NCI-H2227 (cell line): ENCODE results near the gene RPL27.
"Not testable (repeated sequence)": the region's sequence is repeated elsewhere in the genome, so short reads cannot be mapped to it uniquely, and the experiment has no call there.

Source experiments
- DNase-seq: peaks from one replicate; lab custom pipeline; 2025; ENCODE audit not compliant: unreplicated experiment; lab: John Stamatoyannopoulos, UW

Gene RPL27

GRCh38 chr17:42997984-42998938 is at the start of gene RPL27:
Gene RPL27, plus strand, starts transcription at chr17:42998419. Its CDS starts 332 bp downstream, at chr17:42998751.
- peak; percentile 99 for DNase-seq

GRCh38 chr17:42950044-42950783 is 48.0 kb upstream of the RPL27 start:
- no peak for DNase-seq

- no peak for DNase-seq
These were observed 44.5 kb upstream of the RPL27 start for GRCh38 chr17:42953669-42954068.

DNA sequence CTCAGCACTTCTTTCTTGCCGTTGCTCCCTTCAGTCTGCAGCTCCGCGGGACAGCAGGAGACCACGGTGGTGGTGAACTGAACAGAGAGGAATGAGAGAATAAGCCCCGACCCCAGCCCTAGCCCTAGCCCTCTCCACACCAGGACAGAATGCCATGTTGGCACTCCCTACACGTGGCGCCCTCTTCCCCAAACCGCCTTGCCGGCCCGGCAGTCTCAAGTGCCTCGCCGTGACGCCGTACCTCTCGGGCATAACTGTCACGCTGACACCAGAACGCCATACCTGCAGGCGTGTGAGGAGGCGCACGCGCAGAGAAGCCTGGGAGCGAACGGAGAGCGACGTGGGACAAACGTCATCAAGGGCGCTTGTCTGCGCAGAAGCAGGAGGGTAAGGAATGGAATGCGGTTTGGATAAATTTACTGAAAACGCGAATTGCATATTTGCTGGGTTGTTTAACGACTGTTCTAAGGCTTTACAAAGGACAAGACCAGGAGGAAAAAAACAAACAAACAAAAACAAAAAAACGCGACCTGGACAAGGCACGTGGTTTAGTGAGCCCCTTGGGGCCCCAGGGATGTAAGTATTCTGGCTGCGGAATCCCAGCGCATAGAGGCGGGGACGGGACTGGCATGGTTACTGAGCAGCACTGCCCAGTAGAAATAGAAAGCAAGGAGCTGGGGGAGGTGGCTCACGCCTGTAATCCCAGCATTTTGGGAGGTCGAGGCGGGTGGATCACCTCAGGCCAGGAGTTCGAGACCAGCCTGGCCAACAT is 33.9 kb upstream of the RPL27 start, which contains the start of gene AARSD1:
Gene AARSD1 (minus strand): TSS at position 294 of the 772 bp plus-strand sequence. CDS start 14 bp downstream, at position 280.
- peak; percentile 96 for DNase-seq

DNA sequence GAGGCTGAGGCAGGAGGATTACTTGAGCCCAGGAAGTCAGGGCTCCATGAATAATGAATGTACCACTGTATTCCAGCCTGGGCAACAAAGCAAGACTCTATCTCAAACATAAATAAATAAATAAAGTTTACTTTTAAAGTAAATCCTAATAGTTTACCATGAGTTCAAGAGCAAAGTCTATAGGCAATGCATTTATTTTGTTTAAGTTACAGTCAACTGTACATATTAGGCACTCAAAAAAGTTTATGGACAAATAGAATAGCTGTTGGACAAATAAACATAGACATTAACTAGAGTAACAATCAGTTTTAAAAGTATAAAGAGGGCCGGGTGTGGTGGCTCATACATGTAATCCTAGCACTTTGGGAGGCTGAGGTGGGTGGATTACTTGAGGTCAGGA is 30.3 kb upstream of the RPL27 start:
- no peak for DNase-seq

DNA sequence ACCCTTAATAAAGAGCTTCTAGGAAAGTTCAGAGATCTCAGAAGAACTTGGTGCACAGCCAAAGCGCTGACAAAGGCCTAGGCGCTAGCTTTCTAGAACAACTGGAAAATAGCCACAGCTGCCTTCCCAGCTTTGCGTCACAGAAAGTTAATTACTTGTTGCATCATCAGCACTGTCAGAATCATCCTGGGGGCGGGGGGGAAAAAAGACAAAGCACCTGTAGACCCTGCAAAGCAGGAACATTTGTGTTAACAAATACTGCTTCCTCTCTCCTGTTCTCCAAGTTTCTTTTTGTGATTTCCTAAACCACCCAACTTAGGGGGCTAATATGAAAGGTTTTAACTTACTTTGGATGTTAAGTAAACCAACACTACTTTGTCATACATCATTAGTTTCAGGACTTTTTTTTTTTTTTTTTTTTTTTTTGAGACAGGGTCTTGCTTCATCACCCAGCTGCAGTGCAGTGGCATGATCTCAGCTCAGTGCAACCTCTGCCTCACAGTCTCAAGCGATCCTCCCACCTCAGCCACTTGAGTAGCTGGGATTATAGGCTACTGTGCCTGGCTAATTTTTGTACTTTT is 29.1 kb upstream of the RPL27 start:
- DNase-seq = peak; percentile 9

GRCh38 chr17:42971589-42971988 is 26.6 kb upstream of the RPL27 start:
- DNase-seq = no peak

DNA sequence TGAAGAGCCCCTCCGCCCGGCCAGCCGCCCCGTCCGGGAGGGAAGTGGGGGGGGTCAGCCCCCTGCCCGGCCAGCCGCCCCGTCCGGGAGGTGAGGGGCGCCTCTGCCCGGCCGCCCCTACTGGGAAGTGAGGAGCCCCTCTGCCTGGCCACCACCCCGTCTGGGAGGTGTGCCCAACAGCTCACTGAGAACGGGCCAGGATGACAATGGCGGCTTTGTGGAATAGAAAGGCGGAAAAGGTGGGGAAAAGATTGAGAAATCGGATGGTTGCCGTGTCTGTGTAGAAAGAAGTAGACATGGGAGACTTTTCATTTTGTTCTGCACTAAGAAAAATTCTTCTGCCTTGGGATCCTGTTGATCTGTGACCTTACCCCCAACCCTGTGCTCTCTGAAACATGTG is 24.9 kb upstream of the RPL27 start:
- DNase-seq = not testable (repeated sequence)

GRCh38 chr17:42975265-42975664 is 23.0 kb upstream of the RPL27 start:
- no peak for DNase-seq

DNA sequence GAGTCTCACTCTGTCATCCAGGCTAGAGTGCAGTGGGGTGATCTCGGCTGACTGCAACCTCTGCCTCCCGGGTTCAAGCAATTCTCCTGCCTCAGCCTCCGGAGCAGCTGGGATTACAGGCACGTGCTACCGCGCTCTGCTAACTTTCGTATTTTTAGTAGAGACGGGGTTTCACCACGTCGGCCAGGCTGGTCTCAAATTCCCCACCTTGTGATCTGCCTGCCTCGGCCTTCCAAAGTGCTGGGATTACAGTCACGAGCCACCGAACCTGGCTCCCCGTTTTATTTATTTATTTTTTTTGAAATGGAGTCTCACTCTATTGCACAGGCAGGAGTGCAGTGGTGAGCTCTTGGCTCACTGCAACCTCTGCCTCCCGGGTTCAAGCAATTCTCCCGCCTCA is 22.5 kb upstream of the RPL27 start:
- DNase-seq = not testable (repeated sequence)

DNA sequence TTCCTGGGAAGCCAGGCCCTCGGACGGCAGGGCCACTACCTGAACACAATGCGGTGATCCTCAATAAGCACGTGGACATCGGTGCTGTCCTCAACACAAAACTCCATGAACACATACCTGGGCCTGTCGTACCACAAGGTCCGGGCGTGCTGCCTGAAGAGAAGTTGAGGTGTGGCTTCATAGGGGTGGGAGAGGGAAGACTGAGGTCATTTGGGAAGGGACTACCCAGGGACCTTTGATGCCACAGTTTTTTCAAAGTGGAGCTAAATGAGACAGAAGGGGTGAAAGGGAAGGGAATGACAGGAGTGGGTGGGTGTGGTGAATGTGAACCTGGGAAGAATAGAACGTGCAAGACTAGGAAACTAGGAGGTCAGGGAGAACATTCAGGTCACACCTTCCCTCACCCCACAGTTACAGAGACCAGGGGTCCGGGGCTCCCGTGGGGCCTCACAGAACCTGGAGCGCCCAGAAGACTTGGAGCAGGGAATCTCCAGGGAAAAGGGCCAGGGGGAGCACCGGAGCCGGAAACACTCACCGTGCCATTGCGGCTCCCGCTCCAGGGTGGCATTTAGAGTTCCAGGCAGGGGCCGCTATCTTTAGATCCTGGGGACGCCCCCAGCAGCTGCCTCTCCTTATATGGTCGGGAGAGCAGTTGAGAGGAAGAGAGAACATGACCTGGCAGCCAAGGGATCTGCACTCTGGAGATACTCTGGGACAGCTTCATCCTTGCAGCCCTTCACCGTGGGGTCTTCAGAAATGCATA is 18.5 kb upstream of the RPL27 start, which contains the start of gene PTGES3L:
Gene PTGES3L (minus strand): TSS at position 570 of the 763 bp plus-strand sequence. CDS start 27 bp downstream, at position 543.
- DNase-seq = peak; percentile 80

- DNase-seq = peak; percentile 95
These were observed 17.9 kb upstream of the RPL27 start, which contains the start of gene RUNDC1 for GRCh38 chr17:42980274-42980765. Gene RUNDC1, plus strand, starts transcription at chr17:42980565. Its CDS starts 12 bp downstream, at chr17:42980577.

GRCh38 chr17:42980766-42981397 is 17.3 kb upstream of the RPL27 start:
- DNase-seq = peak; percentile 61

DNA sequence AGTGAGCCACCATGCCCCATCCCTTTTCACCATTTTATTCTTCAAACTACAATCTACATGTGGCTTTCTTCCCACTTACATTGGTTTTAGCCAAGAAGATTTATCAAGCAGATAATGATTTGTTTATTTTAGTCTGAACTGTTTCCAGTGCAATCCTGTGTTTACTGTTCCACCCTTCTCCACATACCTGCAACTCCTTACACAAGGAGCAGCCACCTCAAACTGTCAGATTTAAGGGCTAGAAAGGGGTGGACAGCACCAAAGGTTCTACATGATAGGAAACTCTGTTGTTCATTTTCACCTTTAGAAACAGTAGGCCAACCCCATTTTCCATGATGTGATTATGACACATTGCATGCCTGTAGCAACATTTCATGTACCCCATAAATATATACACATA is 16.0 kb upstream of the RPL27 start:
- no peak for DNase-seq

GRCh38 chr17:42985225-42985624 is 13.0 kb upstream of the RPL27 start:
- no peak for DNase-seq

GRCh38 chr17:42989141-42989540 is 9.1 kb upstream of the RPL27 start:
- DNase-seq = no peak

DNA sequence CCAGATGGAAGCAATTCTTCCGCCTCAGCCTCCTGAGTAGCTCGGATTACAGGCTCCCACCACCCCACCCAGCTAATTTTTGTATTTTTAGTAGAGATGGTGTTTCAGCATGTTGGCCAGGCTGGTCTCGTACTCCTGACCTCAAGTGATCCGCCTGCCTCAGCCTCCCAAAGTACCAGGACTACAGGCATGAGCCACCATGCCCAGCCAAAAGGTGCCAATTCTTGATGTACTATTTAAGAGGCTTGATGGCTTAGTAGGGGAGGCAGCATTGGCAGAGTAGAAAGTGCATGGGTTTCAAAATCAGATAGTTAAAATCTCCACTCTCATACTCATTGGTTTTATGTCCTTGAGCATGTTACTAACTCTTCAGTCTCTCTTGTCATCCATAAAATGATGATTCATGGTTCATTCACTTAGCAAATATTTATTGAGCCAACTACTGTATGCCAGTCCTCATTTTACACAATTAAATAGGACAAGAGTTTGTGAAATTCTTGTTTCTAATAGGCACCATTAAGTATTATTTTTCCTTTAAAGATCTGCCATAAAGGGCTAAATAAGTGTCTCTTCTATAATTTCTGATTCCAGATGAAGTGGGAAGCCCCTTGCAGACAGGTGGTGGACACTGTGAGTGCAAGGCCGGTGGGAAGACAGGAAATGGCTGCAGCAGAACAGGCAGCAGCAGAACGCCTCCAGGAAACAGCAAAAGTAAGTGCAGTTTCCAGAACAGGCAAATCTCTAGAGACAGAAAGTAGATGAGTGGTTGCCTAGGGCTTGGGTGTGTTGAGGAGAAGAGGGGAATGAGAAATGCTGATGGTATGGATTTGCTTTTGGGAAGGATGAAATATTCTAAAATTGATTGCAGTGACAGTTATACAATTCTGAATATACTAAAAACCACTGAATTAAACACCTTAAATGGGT is 8.2 kb upstream of the RPL27 start:
- DNase-seq = no peak

- no peak for DNase-seq
These were observed 6.7 kb upstream of the RPL27 start for GRCh38 chr17:42991471-42991870.
